GM18499 (cell line): ENCODE results near the gene FARP1.

Experiments
- ATAC-seq: cut with Tn5 transposase; IDR thresholded peaks from one replicate; pipeline ENCODE4 v1.9.1; 2021; ENCODE audit warnings: moderate number of reproducible peaks; ENCODE audit not compliant: insufficient read depth, unreplicated experiment

Gene FARP1

GRCh38 chr13:98500963-98501421 lies 358.1 kb downstream of the FARP1 start:
- peak; percentile 56 for ATAC-seq

GRCh38 chr13:98503175-98504028 lies 360.5 kb downstream of the FARP1 start:
- no peak for ATAC-seq

GRCh38 chr13:98504029-98504351 lies 361.1 kb downstream of the FARP1 start:
- ATAC-seq: no peak

GRCh38 chr13:98504371-98504963 lies 361.6 kb downstream of the FARP1 start:
- peak; percentile 30 for ATAC-seq
